SK-N-MC (cell line): ENCODE results near the gene OPN1MW3.
"Not testable (repeated sequence)": the region's sequence is repeated elsewhere in the genome, so short reads cannot be mapped to it uniquely, and the experiment has no call there.

Experiments used
- EZH2 ChIP-seq: fragments of 200-600 bp; sonication (generic); IDR thresholded peaks from one replicate; pipeline ENCODE4 v1.6.1; 2017; ENCODE audit warnings: antibody characterized with exemption
- POLR2AphosphoS5 ChIP-seq: IDR thresholded peaks from 2 replicates; pipeline ENCODE4 v1.6.1; 2012; ENCODE audit warnings: mild to moderate bottlenecking, low read depth, low read length, borderline replicate concordance

DNA sequence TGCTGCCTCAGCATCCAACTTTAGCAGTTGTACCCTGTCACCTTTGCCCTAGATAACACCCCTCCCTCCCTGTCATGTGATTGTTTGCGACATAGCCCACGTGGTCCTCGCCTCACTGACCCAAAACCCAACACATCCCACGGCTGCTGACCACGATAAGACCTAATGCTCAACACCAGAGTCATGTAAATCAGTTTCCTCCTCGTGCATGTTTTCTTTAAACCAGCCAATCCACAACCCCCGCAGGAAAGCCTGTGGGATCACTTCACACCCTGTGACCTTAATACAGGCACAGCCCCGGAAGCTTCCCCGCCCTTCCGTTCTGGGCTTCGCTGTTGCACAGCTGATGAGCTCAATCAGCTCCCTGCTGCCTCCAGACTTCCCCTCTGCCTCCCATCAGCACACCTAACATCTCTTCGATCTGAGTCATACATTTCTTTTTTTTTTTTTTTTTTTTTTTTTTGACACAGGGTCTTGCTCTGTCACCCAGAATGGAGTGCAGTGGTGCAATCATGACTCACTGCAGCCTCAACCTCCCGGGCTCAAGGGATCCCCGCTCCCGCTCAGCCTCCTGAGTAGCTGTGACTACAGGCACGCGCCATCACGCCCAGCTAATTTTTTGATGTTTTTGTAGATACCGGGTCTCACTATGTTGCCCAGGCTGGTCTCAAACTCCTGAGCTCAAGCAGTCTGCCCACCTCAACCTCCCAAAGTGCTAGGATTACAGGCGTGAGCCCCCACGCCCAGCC, 47.5 kb upstream of the OPN1MW3 start:
- not testable (repeated sequence) for TF ChIP-seq EZH2, POLR2AphosphoS5
